ENCODE data around the gene RNF207. TPM values are rescaled to one million over a fixed set of nuclear protein-coding genes. Genes with fewer than 3 reads are reported as not detected.

RNF207 gene
- polyA plus RNA-seq, 1 of the 3 experiments (the other 2 are of a cell fraction), result 25.4 TPM

DNA sequence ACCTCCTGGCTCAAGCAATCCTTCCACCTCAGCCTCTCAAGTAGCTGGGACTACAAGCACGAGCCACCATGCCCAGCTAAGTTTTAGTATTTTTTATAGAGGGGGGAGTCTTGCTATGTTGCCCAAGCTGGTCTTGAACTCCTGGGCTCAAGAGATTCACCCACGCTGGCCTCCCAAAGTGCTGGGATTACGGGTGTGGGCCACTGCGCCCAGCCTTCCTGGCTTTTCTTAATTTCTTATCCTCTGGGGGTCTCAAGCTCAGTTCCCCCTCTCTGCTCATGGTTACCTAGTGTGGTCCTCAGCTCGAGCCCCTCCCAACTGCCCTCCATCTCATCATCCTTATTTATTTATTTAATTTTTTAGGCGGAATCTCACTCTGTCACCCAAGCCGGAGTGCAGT lies 3.7 kb upstream of the RNF207 start (continued):
- TF ChIP-seq, protein P1, sequence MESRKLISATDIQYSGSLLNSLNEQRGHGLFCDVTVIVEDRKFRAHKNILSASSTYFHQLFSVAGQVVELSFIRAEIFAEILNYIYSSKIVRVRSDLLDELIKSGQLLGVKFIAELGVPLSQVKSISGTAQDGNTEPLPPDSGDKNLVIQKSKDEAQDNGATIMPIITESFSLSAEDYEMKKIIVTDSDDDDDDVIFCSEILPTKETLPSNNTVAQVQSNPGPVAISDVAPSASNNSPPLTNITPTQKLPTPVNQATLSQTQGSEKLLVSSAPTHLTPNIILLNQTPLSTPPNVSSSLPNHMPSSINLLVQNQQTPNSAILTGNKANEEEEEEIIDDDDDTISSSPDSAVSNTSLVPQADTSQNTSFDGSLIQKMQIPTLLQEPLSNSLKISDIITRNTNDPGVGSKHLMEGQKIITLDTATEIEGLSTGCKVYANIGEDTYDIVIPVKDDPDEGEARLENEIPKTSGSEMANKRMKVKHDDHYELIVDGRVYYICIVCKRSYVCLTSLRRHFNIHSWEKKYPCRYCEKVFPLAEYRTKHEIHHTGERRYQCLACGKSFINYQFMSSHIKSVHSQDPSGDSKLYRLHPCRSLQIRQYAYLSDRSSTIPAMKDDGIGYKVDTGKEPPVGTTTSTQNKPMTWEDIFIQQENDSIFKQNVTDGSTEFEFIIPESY (IDR thresholded peaks at IDR 0.05; ENCODE audit: borderline replicate concordance, low read depth), result no peak
- TF ChIP-seq, protein P2, sequence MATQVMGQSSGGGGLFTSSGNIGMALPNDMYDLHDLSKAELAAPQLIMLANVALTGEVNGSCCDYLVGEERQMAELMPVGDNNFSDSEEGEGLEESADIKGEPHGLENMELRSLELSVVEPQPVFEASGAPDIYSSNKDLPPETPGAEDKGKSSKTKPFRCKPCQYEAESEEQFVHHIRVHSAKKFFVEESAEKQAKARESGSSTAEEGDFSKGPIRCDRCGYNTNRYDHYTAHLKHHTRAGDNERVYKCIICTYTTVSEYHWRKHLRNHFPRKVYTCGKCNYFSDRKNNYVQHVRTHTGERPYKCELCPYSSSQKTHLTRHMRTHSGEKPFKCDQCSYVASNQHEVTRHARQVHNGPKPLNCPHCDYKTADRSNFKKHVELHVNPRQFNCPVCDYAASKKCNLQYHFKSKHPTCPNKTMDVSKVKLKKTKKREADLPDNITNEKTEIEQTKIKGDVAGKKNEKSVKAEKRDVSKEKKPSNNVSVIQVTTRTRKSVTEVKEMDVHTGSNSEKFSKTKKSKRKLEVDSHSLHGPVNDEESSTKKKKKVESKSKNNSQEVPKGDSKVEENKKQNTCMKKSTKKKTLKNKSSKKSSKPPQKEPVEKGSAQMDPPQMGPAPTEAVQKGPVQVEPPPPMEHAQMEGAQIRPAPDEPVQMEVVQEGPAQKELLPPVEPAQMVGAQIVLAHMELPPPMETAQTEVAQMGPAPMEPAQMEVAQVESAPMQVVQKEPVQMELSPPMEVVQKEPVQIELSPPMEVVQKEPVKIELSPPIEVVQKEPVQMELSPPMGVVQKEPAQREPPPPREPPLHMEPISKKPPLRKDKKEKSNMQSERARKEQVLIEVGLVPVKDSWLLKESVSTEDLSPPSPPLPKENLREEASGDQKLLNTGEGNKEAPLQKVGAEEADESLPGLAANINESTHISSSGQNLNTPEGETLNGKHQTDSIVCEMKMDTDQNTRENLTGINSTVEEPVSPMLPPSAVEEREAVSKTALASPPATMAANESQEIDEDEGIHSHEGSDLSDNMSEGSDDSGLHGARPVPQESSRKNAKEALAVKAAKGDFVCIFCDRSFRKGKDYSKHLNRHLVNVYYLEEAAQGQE (IDR thresholded peaks at IDR 0.05; ENCODE audit: low read depth, low read length), result no peak
- TF ChIP-seq, protein P3, sequence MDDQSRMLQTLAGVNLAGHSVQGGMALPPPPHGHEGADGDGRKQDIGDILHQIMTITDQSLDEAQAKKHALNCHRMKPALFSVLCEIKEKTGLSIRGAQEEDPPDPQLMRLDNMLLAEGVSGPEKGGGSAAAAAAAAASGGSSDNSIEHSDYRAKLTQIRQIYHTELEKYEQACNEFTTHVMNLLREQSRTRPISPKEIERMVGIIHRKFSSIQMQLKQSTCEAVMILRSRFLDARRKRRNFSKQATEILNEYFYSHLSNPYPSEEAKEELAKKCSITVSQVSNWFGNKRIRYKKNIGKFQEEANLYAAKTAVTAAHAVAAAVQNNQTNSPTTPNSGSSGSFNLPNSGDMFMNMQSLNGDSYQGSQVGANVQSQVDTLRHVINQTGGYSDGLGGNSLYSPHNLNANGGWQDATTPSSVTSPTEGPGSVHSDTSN (IDR thresholded peaks at IDR 0.05), result no peak
- TF ChIP-seq ELF1 (IDR thresholded peaks at IDR 0.05) (no peak), MEF2A (IDR thresholded peaks at IDR 0.05; ENCODE audit: borderline replicate concordance, low read depth) (no peak)

DNA sequence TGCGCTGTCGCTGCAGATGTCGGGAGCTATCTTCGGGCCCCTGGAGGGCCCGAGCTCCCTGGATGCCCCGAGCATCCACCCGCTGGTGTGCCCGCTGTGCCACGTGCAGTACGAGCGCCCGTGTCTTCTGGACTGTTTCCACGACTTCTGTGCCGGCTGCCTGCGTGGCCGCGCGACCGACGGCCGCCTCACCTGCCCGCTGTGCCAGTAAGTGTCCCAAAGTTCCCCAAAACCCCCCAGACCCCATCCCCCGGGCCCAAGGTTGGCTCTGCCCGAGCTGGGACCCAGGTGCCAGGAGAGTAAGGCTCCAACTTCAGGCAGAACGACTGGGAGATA lies 569 bp downstream of the RNF207 start:
- no peaks in the 10 kb centered on the region for H3K79me2 ChIP-seq (ENCODE audit: insufficient read depth)
- H3K4me1 ChIP-seq (ENCODE audit: control insufficient read depth in 1 of 2, insufficient read depth in 2 of 2, low read depth in 1 of 2, low read length in 1 of 2), result peaks cover 0 to 18% of the 10 kb centered on the region in 2 experiments; a peak in 1 of 4 replicates
- no peak overlapping the region for H3K4me2 ChIP-seq
- no peaks in the 10 kb centered on the region for H3K36me3 ChIP-seq (replicated peaks in 1 of 2; ENCODE audit: control insufficient read depth in 1 of 2, insufficient read depth in 2 of 2, low read length in 1 of 2)
- no peak overlapping the region for H3K9ac ChIP-seq
- TF ChIP-seq EZH2phosphoT487 (IDR thresholded peaks at IDR 0.05; ENCODE audit: borderline replicate concordance, low read depth), result no peak
- TF ChIP-seq, protein P4, sequence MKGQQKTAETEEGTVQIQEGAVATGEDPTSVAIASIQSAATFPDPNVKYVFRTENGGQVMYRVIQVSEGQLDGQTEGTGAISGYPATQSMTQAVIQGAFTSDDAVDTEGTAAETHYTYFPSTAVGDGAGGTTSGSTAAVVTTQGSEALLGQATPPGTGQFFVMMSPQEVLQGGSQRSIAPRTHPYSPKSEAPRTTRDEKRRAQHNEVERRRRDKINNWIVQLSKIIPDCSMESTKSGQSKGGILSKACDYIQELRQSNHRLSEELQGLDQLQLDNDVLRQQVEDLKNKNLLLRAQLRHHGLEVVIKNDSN (IDR thresholded peaks at IDR 0.05; ENCODE audit: borderline replicate concordance, low read depth), result no peak
- TF ChIP-seq, protein P1 (IDR thresholded peaks at IDR 0.05; ENCODE audit: borderline replicate concordance, low read depth), result no peak
- TF ChIP-seq EP300 (IDR thresholded peaks at IDR 0.05; ENCODE audit: borderline replicate concordance in 1 of 2, low read depth in 1 of 2, low read length in 1 of 2), result no peak
- TF ChIP-seq JUND (IDR thresholded peaks at IDR 0.05), result no peak
- no peak for TF ChIP-seq FOSL2 (IDR thresholded peaks at IDR 0.05; ENCODE audit: borderline replicate concordance, low read depth)
- no peak for TF ChIP-seq RCOR1 (IDR thresholded peaks at IDR 0.05; ENCODE audit: low read length)
- TF ChIP-seq NFIC (IDR thresholded peaks at IDR 0.05; ENCODE audit: borderline replicate concordance), result no peak
- no peaks in the 10 kb centered on the region for H3F3A ChIP-seq (replicated peaks; ENCODE audit: insufficient read depth)
- no peak overlapping the region for H3K4me3 ChIP-seq (ENCODE audit: low read depth in 2 of 2, low read length in 1 of 2)
- no peak overlapping the region for H2AFZ ChIP-seq (ENCODE audit: low read depth)
- 75% methylated on average over 17 of the region's 25 CpGs for WGBS (ENCODE audit: low lambda C conversion rate)
- H3K27me3 ChIP-seq (ENCODE audit: insufficient read depth), result no peaks in the 10 kb centered on the region
- no peak for DNase-seq
- no peaks in the 10 kb centered on the region for H3K9me3 ChIP-seq
- no peaks in the 10 kb centered on the region for H3K9me2 ChIP-seq
- CTCF ChIA-PET, result interaction anchor here (0.6 to 5.1 kb wide), 9 partner anchors 7 to 231 kb away, joined by 3 to 43 read pairs (median 3); partner anchors contain the start of gene RPL22
- no peaks in the 10 kb centered on the region for H4K20me1 ChIP-seq (ENCODE audit: insufficient read depth)
- no peak overlapping the region for H3K27ac ChIP-seq (ENCODE audit: low read depth in 2 of 2, low read length in 1 of 2)
- POLR2A ChIA-PET, result interaction anchor here (0.7 kb wide), 1 partner anchor 362 kb away, joined by 3 read pairs; no protein-coding TSS in a partner anchor

Measured in SK-N-SH (cell line).